Uterus (tissue), 2 donors: ENCODE measurements around the gene PALB2.

Source experiments
- CTCF ChIP-seq, 4 experiments: fragments of 200-600 bp in 2 of 4; fragments of 450-650 bp in 2 of 4; sonication (generic) in 2 of 4; IDR thresholded peaks; one replicate each; pipeline ENCODE4 v1.5.1; 2016 to 2019; ENCODE audit warnings: antibody characterized with exemption in 4 of 4, mild to moderate bottlenecking in 2 of 4, moderate library complexity in 1 of 4
- POLR2A ChIP-seq, 2 donors: fragments of 450-650 bp; IDR thresholded peaks; one replicate each; pipeline ENCODE4 v1.6.1; 2016; ENCODE audit warnings: antibody characterized with exemption in 2 of 2, mild to moderate bottlenecking in 1 of 2, moderate library complexity in 1 of 2

- no peak for TF ChIP-seq CTCF (IDR thresholded peaks at IDR 0.05)
- no peak for TF ChIP-seq POLR2A (IDR thresholded peaks at IDR 0.05)
Measured at GRCh38 chr16:23587726-23588125, 53.4 kb downstream of the PALB2 start.
